Tibial artery (tissue), 4 donors: ENCODE results near the gene HDAC10.
A peak's percentile ranks its signal among the peaks of the same experiment; 100 is the strongest.

Source experiments
- DNase-seq, 2 donors: peaks; one replicate each; pipeline ENCODE4 v3.0.0-alpha.2; 2019
- H3K27ac ChIP-seq, 2 donors: fragments of 200-600 bp; sonication (generic) in 1 of 2; 1 replicate in 1 of 2; 2 replicates in 1 of 2; pipeline ENCODE4 v1.5.1; 2018 to 2019; ENCODE audit warnings: mild to moderate bottlenecking in 1 of 2
- H3K27me3 ChIP-seq, 2 donors: fragments of 200-600 bp; sonication (generic) in 1 of 2; one replicate each; pipeline versions ENCODE4 v1.5.1 to v1.6.0; 2016 to 2019
- H3K36me3 ChIP-seq, 3 donors: fragments of 200-600 bp; sonication (generic) in 2 of 3; one replicate each; pipeline ENCODE4 v1.5.1; 2016 to 2019; ENCODE audit warnings: mild to moderate bottlenecking in 2 of 3
- H3K4me1 ChIP-seq, 4 donors: fragments of 200-600 bp; sonication (generic) in 2 of 4; 1 replicate in 3 of 4; 2 replicates in 1 of 4; pipeline ENCODE4 v1.5.1; 2016 to 2019
- H3K4me3 ChIP-seq, 2 donors: fragments of 200-600 bp; sonication (generic) in 1 of 2; 1 replicate in 1 of 2; 2 replicates in 1 of 2; pipeline ENCODE4 v1.5.1; 2018 to 2019; ENCODE audit warnings: mild to moderate bottlenecking in 2 of 2
- H3K9me3 ChIP-seq, 3 donors: fragments of 200-600 bp; sonication (generic) in 1 of 3; one replicate each; pipeline ENCODE4 v1.5.1; 2016 to 2019
- intact Hi-C: fragments of 100-400 bp; cut with DNase I; formaldehyde crosslinking; loops from one replicate; pipeline ENCODE4 v1.15.0; 2023; ENCODE audit warnings: low total_unique reads
- TF ChIP-seq, protein P1 (sequence below), 2 experiments: fragments of 200-600 bp in 1 of 2; fragments of 450-650 bp in 1 of 2; IDR thresholded peaks; one replicate each; pipeline ENCODE4 v1.5.1; 2017 to 2019; ENCODE audit warnings: antibody characterized with exemption in 2 of 2, mild to moderate bottlenecking in 1 of 2, moderate library complexity in 1 of 2

Gene HDAC10

DNA sequence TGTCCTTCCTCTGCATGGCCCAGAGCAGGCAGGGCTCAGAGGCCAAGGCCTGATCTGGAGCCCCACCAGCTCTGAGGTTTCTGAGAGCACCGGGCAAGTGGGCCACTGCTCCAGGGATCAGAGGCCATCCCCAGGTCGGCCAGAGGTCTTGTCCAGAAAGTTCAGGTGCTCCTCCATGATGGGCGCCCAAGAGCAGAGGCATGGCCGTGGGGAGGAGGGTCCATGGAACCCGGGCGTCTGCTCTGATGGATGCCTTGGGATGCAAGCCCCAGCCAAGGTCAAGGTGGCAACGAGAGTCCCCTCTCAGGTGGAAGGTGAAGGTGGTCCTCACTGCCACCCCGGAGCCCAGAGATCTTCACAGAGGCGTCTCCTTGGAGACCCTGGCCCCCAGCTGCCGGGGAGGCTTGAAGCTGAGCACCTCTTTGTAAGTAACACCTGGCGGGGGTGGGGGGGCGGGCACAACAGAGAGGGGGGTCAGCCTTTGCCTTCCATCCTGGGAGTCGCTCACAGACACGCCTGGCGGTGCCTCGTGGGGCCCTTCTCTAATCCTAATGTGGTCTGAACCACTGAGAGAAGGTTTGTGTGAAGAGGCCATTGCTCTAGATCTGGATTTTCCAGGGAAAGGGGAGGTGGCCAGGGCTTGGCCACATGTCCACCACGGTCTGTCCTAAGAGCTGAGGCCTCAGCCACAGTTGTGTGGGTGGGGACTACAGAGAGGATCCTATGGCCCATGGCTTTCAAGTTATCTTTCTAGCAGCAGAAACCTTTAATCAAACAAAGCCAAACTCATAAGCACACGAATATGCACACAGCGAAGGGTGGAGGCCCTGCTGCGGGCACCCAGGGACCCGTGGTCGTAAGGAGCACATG, 2.2 kb upstream of the HDAC10 start:
- TF ChIP-seq, protein P1, sequence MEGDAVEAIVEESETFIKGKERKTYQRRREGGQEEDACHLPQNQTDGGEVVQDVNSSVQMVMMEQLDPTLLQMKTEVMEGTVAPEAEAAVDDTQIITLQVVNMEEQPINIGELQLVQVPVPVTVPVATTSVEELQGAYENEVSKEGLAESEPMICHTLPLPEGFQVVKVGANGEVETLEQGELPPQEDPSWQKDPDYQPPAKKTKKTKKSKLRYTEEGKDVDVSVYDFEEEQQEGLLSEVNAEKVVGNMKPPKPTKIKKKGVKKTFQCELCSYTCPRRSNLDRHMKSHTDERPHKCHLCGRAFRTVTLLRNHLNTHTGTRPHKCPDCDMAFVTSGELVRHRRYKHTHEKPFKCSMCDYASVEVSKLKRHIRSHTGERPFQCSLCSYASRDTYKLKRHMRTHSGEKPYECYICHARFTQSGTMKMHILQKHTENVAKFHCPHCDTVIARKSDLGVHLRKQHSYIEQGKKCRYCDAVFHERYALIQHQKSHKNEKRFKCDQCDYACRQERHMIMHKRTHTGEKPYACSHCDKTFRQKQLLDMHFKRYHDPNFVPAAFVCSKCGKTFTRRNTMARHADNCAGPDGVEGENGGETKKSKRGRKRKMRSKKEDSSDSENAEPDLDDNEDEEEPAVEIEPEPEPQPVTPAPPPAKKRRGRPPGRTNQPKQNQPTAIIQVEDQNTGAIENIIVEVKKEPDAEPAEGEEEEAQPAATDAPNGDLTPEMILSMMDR (IDR thresholded peaks at IDR 0.05) = no peak
- no peak overlapping the region for H3K27ac ChIP-seq
- H3K4me3 ChIP-seq = no peak overlapping the region
- DNase-seq = no peak
- peaks cover 0 to 33% (median 22%) of the 10 kb centered on the region in 4 donors for H3K4me1 ChIP-seq
- no peaks in the 10 kb centered on the region for H3K36me3 ChIP-seq
- H3K9me3 ChIP-seq = no peaks in the 10 kb centered on the region
- intact Hi-C loops = loop anchor here (10.0 kb wide), 1 partner anchor 192 kb away; no protein-coding TSS in a partner anchor
- H3K27me3 ChIP-seq = peaks cover 0 to 29% of the 10 kb centered on the region in 2 donors

DNA sequence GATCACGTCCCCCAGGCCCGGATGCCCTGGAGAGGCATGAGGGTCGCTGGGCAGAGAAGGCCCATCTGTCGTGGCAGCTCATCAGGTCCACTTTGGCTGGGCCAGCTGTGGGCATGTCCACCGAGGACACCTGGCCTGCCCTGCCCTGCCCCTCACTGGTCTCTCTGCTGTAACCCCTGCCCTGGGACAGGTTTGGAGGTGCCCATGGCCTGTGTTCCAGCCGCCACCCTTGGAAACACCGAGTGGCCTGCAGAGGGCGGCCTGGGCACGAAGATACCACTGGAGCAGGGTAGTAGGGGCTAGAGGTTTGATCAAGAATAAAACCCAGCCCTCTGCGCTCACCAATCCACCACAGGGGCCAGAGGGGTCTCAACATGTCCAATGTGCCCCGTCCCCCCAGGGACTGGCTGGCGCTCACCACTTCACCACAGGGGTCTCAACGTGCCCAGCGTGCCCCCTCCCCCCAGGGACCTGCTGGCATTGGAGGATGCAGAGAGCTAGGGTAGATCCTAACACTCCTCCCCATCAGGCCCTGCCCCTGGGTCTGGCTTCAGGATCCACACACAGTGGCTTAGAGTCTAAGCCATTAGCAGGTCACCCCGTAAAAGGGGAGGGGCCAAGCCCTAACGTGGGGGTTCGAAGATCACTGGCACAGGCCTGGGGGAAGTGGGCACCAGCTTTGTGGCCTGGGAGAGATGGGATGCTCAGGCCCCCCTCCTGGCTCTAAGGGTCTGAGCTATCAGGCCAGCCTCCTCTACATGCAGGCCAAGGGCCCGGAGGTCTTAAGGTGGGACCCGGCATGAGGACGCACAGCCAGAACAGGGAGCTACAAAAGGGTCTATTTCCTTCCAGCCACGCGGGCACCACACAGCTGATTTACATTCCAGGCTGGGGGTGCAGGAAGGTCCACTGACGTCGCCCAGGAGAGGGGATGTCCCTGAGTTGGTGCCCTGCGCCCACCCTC, 1.3 kb upstream of the HDAC10 start:
- peak overlapping the region; percentile 66 to 70 for H3K4me3 ChIP-seq
- peak overlapping the region; percentile 70 to 76 for H3K27ac ChIP-seq
- peaks cover 0 to 3% (median 0%) of the 10 kb centered on the region in 3 donors for H3K36me3 ChIP-seq
- H3K9me3 ChIP-seq = no peaks in the 10 kb centered on the region
- TF ChIP-seq, protein P1 (IDR thresholded peaks at IDR 0.05) = peak; percentile 68 to 72
- peaks cover 0 to 20% of the 10 kb centered on the region in 2 donors for H3K27me3 ChIP-seq
- intact Hi-C loops = loop anchor here (10.0 kb wide), 1 partner anchor 192 kb away; no protein-coding TSS in a partner anchor
- peak; percentile 79 to 87 for DNase-seq
- H3K4me1 ChIP-seq = peaks cover 0 to 39% (median 24%) of the 10 kb centered on the region in 4 donors

DNA sequence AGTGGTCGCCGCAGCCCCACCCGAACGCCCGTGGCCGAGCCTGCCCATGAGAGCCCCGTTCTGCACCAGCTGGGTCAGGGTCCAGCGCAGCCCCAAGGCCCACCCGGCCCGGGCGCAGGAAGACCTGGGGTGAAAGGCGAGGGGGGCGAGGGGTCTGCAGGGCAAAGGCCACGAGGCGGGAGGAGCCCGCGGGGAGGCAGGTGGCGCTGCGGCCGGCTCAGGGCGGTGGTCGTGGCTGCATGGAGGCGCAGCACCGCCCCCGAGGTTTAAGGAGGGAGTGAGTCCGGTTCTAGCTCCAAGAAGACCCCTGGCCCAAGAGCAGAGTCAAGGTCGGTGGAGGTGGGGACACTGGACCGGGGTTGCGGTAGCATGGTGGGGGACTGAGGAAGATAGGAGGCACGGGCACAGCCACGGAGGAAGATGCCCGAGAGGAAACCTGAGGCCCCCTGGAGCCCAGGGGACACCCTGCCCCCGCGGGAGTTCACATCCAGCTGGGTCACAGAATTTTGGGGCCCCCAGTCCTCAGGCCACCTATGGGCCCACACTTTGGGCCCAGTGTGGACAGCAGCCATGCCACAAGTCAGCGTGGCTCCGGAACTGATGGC, 514 bp upstream of the HDAC10 start:
- Histone ChIP-seq H3K36me3 (peaks cover 0 to 6% (median under 1%) of the 10 kb centered on the region in 3 donors), H3K4me1 (peaks cover 0 to 39% (median 24%) of the 10 kb centered on the region in 4 donors)

DNA sequence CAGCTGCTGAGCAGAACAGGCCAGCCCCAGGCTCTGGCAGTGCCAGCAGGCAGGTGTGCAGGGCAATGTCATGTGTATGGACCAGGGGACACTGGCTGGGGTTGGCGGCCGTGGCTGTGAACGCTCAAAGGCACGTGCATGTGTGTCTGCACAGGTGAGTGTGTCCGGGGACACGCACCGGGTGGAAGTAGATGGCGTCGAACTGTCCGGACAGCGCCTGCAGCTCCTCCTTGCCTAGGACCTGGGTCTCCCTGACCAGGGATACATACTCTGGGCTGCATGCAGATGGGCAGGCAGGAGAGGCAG, 863 bp downstream of the HDAC10 start:
- Histone ChIP-seq H3K9me3 (no peaks in the 10 kb centered on the region), H3K27ac (peak overlapping the region; percentile 70 to 76), H3K27me3 (no peaks in the 10 kb centered on the region), H3K4me3 (peak overlapping the region; percentile 66 to 70), H3K4me1 (peaks cover 0 to 52% (median 36%) of the 10 kb centered on the region in 4 donors), H3K36me3 (peaks cover 0 to 16% (median 5%) of the 10 kb centered on the region in 3 donors)
- no peak for DNase-seq
- intact Hi-C loops = loop anchor here (10.0 kb wide), 1 partner anchor 195 kb away; no protein-coding TSS in a partner anchor
- TF ChIP-seq, protein P1 (IDR thresholded peaks at IDR 0.05) = no peak

More for the DNA sequence above, 514 bp upstream of the HDAC10 start:
- H3K27me3 ChIP-seq = peaks cover 0 to 12% of the 10 kb centered on the region in 2 donors
- intact Hi-C loops = loop anchor here (10.0 kb wide), 1 partner anchor 193 kb away; no protein-coding TSS in a partner anchor
- no peaks in the 10 kb centered on the region for H3K9me3 ChIP-seq
- peak overlapping the region; percentile 66 to 70 for H3K4me3 ChIP-seq
- TF ChIP-seq, protein P1 (IDR thresholded peaks at IDR 0.05) = no peak
- no peak for DNase-seq
- H3K27ac ChIP-seq = peak overlapping the region; percentile 70 to 76
